ENCODE results near the gene NCK2.

DNA sequence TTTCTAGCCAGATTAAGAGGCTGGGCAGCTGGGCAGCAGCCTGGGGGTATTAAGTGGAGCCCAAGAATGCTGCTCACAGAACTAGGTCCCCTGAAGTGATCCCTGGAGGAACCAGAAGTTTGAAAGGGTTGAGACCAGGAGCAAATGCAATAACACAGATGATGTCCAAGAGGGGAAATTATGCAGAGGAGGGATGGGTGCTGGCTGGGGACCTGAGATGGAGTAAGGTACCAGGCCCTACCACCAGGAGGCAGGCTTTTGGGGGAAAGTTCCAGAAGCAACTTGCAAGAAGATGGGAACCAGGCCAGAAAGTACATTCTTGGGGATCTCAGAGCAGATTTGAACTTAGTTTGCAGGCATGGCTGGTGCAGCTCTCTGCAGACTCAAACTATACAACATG, 175.1 kb downstream of the NCK2 start:
- TF ChIP-seq, protein P1, sequence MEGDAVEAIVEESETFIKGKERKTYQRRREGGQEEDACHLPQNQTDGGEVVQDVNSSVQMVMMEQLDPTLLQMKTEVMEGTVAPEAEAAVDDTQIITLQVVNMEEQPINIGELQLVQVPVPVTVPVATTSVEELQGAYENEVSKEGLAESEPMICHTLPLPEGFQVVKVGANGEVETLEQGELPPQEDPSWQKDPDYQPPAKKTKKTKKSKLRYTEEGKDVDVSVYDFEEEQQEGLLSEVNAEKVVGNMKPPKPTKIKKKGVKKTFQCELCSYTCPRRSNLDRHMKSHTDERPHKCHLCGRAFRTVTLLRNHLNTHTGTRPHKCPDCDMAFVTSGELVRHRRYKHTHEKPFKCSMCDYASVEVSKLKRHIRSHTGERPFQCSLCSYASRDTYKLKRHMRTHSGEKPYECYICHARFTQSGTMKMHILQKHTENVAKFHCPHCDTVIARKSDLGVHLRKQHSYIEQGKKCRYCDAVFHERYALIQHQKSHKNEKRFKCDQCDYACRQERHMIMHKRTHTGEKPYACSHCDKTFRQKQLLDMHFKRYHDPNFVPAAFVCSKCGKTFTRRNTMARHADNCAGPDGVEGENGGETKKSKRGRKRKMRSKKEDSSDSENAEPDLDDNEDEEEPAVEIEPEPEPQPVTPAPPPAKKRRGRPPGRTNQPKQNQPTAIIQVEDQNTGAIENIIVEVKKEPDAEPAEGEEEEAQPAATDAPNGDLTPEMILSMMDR (IDR thresholded peaks at IDR 0.05), result no peak
- TF ChIP-seq POLR2A (IDR thresholded peaks at IDR 0.05), result no peak
- TF ChIP-seq EP300 (IDR thresholded peaks at IDR 0.05), result no peak

All from sigmoid colon (tissue), 4 donors.